ENCODE results near the gene TXN. TPM values are rescaled to one million over a fixed set of nuclear protein-coding genes. Genes with fewer than 3 reads are reported as not detected.
"Not testable (repeated sequence)": the region's sequence is repeated elsewhere in the genome, so short reads cannot be mapped to it uniquely, and the experiment has no call there.

The TXN gene
- total and polyA plus RNA-seq, 4 donors: 61.4 to 742 (median 326) TPM

DNA sequence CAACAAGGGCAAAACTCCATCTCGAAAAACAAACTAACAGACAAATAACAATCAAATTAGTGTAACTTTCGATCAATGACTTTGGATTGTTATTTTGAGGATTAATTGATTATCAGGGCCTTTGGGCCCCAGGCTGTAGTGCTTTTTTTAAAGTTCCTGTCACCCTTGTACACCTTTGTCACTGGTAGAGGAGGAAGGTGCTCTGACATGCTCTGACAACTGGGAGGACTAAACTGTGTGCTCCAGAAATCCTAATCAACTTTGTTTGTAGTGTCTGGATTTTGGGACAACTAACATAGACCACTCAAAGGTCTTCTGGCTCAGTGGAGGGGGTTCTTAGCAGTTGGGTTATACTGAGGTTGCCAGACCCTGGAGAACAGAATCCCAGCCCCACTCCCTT lies 1.8 kb downstream of the TXN start:
- ATAC-seq (ENCODE audit: insufficient read depth, low FRiP score): no peak
- Histone ChIP-seq H3K4me3 (peak overlapping the region; percentile 4), H3K9me3 (ENCODE audit: control insufficient read depth in 4 of 4, insufficient read depth in 3 of 4, low read length in 3 of 4) (no peaks in the 10 kb centered on the region), H3K9ac (ENCODE audit: insufficient read depth in 1 of 2, low read length in 2 of 2) (peak overlapping the region; percentile 63 to 87), H3K27ac (ENCODE audit: low read depth in 1 of 2, low read length in 1 of 2) (peak overlapping the region in 1 of 2 donors; percentile 56), H3K27me3 (ENCODE audit: control insufficient read depth in 3 of 3, insufficient read depth in 3 of 3, low read length in 2 of 3) (no peaks in the 10 kb centered on the region), H3K4me1 (ENCODE audit: control insufficient read depth in 5 of 5, insufficient read depth in 5 of 5, low read length in 5 of 5) (peaks cover 3 to 19% (median 6%) of the 10 kb centered on the region in 5 donors), H3K36me3 (ENCODE audit: control insufficient read depth in 4 of 4, insufficient read depth in 4 of 4, low read length in 4 of 4) (peaks cover 3 to 9% (median 8%) of the 10 kb centered on the region in 4 donors)
- TF ChIP-seq, protein P1, sequence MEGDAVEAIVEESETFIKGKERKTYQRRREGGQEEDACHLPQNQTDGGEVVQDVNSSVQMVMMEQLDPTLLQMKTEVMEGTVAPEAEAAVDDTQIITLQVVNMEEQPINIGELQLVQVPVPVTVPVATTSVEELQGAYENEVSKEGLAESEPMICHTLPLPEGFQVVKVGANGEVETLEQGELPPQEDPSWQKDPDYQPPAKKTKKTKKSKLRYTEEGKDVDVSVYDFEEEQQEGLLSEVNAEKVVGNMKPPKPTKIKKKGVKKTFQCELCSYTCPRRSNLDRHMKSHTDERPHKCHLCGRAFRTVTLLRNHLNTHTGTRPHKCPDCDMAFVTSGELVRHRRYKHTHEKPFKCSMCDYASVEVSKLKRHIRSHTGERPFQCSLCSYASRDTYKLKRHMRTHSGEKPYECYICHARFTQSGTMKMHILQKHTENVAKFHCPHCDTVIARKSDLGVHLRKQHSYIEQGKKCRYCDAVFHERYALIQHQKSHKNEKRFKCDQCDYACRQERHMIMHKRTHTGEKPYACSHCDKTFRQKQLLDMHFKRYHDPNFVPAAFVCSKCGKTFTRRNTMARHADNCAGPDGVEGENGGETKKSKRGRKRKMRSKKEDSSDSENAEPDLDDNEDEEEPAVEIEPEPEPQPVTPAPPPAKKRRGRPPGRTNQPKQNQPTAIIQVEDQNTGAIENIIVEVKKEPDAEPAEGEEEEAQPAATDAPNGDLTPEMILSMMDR (IDR thresholded peaks at IDR 0.05; ENCODE audit: control extremely low read depth, extremely low read depth): no peak
- DNase-seq: no peak
- 87 to 88% methylated on average over 2 of the region's 2 CpGs for WGBS, 2 donors

DNA sequence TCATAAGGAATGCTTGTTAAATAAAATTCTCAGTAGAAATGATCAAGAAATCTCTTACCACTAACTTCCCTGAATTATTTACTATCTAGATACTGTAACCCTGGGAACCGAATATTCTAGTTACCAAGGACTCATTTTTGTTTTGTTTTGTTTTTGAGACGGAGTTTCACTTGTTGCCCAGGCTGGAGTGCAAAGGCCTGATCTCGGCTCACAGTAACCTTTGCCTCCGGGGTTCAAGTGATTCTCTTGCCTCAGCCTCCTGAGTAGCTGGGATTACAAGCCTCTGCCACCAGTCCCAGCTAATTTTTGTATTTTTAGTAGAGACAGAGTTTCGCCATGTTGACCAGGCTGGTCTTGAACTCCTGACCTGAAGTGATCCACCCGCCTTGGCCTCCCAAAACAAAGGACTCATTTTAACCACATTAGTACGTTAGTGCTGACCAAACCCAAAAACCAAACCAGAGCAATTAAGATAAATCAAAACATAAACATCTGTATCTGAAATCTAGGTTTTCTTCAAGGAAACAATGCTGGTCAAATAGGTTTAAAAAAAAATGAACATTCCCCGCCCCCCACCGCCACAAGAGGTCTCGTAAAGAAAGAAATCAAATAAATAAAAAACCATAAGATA lies 3.7 kb downstream of the TXN start:
- H3K36me3 ChIP-seq (ENCODE audit: control insufficient read depth in 4 of 4, insufficient read depth in 4 of 4, low read length in 4 of 4): peaks cover 13 to 20% (median 17%) of the 10 kb centered on the region in 4 donors
- no peak overlapping the region for H3K27ac ChIP-seq (ENCODE audit: low read depth in 1 of 2, low read length in 1 of 2)
- peak in 1 of 3 donors; percentile 35 for DNase-seq
- H3K4me1 ChIP-seq (ENCODE audit: control insufficient read depth in 5 of 5, insufficient read depth in 5 of 5, low read length in 5 of 5): peaks cover 3 to 17% (median 5%) of the 10 kb centered on the region in 5 donors
- H3K9me3 ChIP-seq (ENCODE audit: control insufficient read depth in 4 of 4, insufficient read depth in 3 of 4, low read length in 3 of 4): no peaks in the 10 kb centered on the region
- no peak for ATAC-seq (ENCODE audit: insufficient read depth, low FRiP score)
- WGBS, 2 donors: 64 to 81% methylated on average over 10 of the region's 10 CpGs
- H3K27me3 ChIP-seq (ENCODE audit: control insufficient read depth in 3 of 3, insufficient read depth in 3 of 3, low read length in 2 of 3): no peaks in the 10 kb centered on the region
- no peak overlapping the region for H3K4me3 ChIP-seq
- H3K9ac ChIP-seq (ENCODE audit: insufficient read depth in 1 of 2, low read length in 2 of 2): no peak overlapping the region
- TF ChIP-seq, protein P1 (IDR thresholded peaks at IDR 0.05; ENCODE audit: control extremely low read depth, extremely low read depth): no peak

DNA sequence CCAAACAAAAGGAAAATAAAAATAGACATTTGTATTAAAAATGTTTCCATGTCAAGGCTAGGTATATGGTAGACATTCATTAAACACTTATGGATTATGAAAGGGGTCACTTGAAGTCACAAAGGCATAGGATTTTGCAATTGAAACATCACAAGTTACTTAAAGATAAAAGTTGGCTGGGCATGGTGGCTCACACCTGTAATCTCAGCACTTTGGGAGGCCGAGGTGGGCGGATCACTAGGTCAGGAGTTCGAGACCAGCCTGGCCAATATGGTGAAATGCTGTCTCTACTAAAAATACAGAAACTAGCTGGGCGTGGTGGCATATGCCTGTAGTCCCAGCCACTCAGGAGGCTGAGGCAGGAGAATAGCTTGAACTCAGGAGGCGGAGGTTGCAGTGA lies 4.5 kb downstream of the TXN start:
- not testable (repeated sequence) for DNase-seq; H3K9ac ChIP-seq (ENCODE audit: insufficient read depth in 1 of 2, low read length in 2 of 2); H3K9me3 ChIP-seq (ENCODE audit: control insufficient read depth in 4 of 4, insufficient read depth in 3 of 4, low read length in 3 of 4); H3K4me3 ChIP-seq; H3K27me3 ChIP-seq (ENCODE audit: control insufficient read depth in 3 of 3, insufficient read depth in 3 of 3, low read length in 2 of 3); ATAC-seq (ENCODE audit: insufficient read depth, low FRiP score); H3K27ac ChIP-seq (ENCODE audit: low read depth in 1 of 2, low read length in 1 of 2)
- H3K36me3 ChIP-seq (ENCODE audit: control insufficient read depth in 4 of 4, insufficient read depth in 4 of 4, low read length in 4 of 4): peaks cover 16 to 26% (median 18%) of the 10 kb centered on the region in 4 donors
- WGBS, 2 donors: 94% methylated on average over 5 of the region's 5 CpGs
- H3K4me1 ChIP-seq (ENCODE audit: control insufficient read depth in 5 of 5, insufficient read depth in 5 of 5, low read length in 5 of 5): peaks cover 0 to 10% (median 0%) of the 10 kb centered on the region in 5 donors

DNA sequence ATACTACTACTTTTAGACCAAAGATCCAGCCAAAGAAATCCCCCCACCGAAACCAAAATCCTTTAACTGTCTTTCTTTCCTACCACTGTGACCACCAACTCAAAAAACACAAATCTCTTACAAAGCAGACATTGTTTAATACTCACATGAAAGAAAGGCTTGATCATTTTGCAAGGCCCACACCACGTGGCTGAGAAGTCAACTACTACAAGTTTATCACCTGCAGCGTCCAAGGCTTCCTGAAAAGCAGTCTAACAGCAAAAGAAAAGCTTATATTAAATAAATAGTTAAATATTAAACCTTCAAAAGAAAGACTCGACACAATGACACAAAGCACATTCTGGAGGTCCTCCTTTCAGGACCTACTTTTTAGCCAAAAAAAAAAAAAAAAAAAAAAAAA lies 5.1 kb downstream of the TXN start:
- ATAC-seq (ENCODE audit: insufficient read depth, low FRiP score): no peak
- TF ChIP-seq, protein P1 (IDR thresholded peaks at IDR 0.05; ENCODE audit: control extremely low read depth, extremely low read depth): no peak
- H3K4me3 ChIP-seq: no peak overlapping the region
- H3K4me1 ChIP-seq (ENCODE audit: control insufficient read depth in 5 of 5, insufficient read depth in 5 of 5, low read length in 5 of 5): peaks cover 0 to 10% (median 0%) of the 10 kb centered on the region in 5 donors
- H3K27ac ChIP-seq (ENCODE audit: low read depth in 1 of 2, low read length in 1 of 2): no peak overlapping the region
- DNase-seq: peak in 2 of 3 donors; percentile 37 to 56
- H3K9ac ChIP-seq (ENCODE audit: insufficient read depth in 1 of 2, low read length in 2 of 2): no peak overlapping the region
- H3K27me3 ChIP-seq (ENCODE audit: control insufficient read depth in 3 of 3, insufficient read depth in 3 of 3, low read length in 2 of 3): no peaks in the 10 kb centered on the region
- no peaks in the 10 kb centered on the region for H3K9me3 ChIP-seq (ENCODE audit: control insufficient read depth in 4 of 4, insufficient read depth in 3 of 4, low read length in 3 of 4)
- 79 to 81% methylated on average over 4 of the region's 4 CpGs for WGBS, 2 donors
- H3K36me3 ChIP-seq (ENCODE audit: control insufficient read depth in 4 of 4, insufficient read depth in 4 of 4, low read length in 4 of 4): peaks cover 16 to 31% (median 21%) of the 10 kb centered on the region in 4 donors

All from lung (tissue), 12 donors.